SU-DHL-6 (cell line): ENCODE results near the gene CRAMP1.

ENCODE experiments used
- EZH2phosphoT487 ChIP-seq: fragments of 200-600 bp; sonication (generic), shearing (Covaris generic); conservative IDR thresholded peaks from 2 replicates; pipeline ENCODE4 v1.6.1; 2018; ENCODE audit warnings: mild to moderate bottlenecking, antibody characterized with exemption, low read length, moderate library complexity, mixed read lengths
- TF ChIP-seq, protein P1 (sequence below): fragments of 200-600 bp; sonication (generic); IDR thresholded peaks from one replicate; pipeline ENCODE4 v1.5.1; 2017; ENCODE audit warnings: antibody characterized with exemption, mild to moderate bottlenecking, low read length, moderate library complexity; ENCODE audit not compliant: insufficient read depth, poor library complexity, severe bottlenecking

DNA sequence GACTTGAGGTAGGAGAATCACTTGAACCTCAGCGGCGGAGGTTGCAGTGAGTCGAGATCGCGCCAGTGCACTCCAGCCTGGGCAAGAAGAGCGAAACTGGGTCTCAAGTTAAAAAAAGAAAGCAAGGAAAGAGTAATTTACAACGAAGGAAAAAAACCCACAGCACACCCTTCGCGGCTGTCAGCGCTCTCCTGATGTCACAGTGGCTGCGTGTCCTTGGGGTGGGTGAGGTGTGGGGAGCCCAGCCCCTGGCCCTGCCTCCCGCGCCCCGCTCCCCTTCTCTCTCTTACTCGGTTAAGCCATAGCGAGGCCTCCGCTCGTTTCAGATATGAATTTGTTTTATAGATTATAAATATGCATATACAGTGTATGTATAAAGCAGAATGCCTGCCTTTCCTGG is 65.2 kb downstream of the CRAMP1 start:
- TF ChIP-seq, protein P1, sequence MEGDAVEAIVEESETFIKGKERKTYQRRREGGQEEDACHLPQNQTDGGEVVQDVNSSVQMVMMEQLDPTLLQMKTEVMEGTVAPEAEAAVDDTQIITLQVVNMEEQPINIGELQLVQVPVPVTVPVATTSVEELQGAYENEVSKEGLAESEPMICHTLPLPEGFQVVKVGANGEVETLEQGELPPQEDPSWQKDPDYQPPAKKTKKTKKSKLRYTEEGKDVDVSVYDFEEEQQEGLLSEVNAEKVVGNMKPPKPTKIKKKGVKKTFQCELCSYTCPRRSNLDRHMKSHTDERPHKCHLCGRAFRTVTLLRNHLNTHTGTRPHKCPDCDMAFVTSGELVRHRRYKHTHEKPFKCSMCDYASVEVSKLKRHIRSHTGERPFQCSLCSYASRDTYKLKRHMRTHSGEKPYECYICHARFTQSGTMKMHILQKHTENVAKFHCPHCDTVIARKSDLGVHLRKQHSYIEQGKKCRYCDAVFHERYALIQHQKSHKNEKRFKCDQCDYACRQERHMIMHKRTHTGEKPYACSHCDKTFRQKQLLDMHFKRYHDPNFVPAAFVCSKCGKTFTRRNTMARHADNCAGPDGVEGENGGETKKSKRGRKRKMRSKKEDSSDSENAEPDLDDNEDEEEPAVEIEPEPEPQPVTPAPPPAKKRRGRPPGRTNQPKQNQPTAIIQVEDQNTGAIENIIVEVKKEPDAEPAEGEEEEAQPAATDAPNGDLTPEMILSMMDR = no peak
- TF ChIP-seq EZH2phosphoT487 = no peak
